ENCODE measurements around the gene GPATCH2. TPM values are rescaled to one million over a fixed set of nuclear protein-coding genes. Genes with fewer than 3 reads are reported as not detected.

The GPATCH2 gene
- total and polyA plus RNA-seq, 8 donors: 2.7 to 9.0 (median 5.0) TPM

DNA sequence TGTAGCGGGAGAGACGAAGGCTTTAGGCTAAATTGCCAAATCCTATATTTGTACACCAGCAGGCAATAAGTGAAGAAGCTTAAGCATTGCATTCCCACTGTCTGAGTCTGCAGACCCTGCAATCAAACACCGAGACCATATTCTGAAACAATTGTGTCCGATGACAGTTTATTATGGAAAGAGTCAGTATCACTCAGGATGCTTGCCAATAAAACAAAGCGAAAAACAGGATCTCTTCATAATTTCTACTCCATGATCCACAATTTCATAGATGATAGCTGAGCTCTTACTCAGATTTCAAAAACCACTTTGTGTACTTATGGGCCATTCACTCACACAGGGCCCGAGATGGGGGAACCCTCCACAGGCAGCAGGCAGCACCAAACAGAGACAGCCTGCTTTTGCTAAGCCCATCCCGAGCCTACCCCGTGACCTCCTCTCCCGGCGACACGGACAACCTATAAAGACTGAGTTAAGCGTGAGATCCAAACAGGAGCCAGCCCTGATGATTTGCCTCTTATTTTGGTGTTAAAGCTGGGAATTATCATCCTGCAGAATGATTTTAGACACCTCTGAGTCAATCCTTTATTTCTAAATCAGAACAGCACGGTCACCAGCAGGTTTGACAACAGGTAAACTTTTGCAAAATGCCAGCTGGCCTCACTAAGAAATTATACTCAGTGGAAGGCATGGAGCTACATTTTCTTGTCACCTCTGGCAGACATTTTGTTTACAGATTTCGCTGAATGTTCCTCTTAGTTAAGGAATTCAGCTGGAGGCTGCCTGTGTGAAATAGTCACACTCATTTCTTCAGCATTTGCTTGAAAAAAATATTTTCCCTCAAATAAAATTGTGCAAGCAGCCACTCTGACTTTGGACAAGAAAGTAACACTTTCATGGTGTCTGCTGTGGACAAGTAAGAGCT lies 212.4 kb downstream of the GPATCH2 start:
- Histone ChIP-seq H3K36me3 (no peaks in the 10 kb centered on the region), H3K9me3 (no peaks in the 10 kb centered on the region), H3K4me3 (no peak overlapping the region), H3K27ac (no peak overlapping the region), H3K27me3 (no peaks in the 10 kb centered on the region), H3K4me1 (no peaks in the 10 kb centered on the region)
- intact Hi-C loops (cut with DNase I): no loop called here
- TF ChIP-seq, protein P1, sequence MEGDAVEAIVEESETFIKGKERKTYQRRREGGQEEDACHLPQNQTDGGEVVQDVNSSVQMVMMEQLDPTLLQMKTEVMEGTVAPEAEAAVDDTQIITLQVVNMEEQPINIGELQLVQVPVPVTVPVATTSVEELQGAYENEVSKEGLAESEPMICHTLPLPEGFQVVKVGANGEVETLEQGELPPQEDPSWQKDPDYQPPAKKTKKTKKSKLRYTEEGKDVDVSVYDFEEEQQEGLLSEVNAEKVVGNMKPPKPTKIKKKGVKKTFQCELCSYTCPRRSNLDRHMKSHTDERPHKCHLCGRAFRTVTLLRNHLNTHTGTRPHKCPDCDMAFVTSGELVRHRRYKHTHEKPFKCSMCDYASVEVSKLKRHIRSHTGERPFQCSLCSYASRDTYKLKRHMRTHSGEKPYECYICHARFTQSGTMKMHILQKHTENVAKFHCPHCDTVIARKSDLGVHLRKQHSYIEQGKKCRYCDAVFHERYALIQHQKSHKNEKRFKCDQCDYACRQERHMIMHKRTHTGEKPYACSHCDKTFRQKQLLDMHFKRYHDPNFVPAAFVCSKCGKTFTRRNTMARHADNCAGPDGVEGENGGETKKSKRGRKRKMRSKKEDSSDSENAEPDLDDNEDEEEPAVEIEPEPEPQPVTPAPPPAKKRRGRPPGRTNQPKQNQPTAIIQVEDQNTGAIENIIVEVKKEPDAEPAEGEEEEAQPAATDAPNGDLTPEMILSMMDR (IDR thresholded peaks at IDR 0.05): no peak
- FAIRE-seq (no peak), DNase-seq (no peak), ATAC-seq (no peak)
- WGBS, 2 donors: 74 to 76% methylated on average over 14 of the region's 14 CpGs

DNA sequence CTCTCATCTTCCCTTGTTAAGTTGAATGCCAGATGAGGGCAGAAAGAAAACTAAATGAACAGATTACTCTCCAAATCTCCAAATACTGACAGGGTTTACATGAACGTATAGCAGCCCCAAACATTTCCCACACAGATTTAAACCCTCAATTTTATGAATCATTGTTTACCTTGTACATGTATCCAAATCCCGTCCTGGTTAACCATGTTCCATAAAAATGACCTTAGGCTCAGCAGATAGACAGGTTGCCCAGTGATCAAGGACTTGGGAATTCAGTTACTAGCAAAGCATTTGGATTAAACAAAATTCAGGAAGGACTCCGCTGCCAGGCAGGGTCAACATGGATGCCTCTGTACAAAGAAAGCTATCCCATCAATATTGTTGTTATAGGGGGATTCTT lies 213.5 kb downstream of the GPATCH2 start:
- no peak for FAIRE-seq
- intact Hi-C loops (cut with DNase I): no loop called here

DNA sequence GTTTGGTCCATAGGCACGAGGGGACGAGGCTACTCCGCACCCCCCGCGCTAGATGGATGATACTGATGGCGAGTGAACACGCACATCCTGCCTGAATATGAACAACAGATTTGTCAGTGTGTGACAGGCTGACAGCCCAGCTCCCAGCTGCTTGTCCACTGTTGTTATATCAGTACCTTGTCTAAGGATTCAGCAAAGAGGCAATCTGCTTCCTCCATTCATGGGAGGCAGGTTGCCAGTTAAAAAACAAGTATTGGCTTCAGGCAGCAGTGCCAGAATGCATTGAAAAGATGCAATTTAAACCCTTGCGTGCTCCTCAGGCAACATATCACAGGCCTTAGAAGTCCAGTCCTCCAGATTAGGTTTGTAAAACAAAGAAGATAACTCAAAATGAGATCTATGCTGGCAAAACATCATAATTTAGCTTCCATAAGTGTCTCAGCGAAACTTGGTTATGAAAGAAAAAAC lies 223.3 kb downstream of the GPATCH2 start:
- Histone ChIP-seq H3K9me3 (no peaks in the 10 kb centered on the region), H3K4me1 (no peaks in the 10 kb centered on the region), H3K4me3 (no peak overlapping the region), H3K27ac (no peak overlapping the region), H3K36me3 (no peaks in the 10 kb centered on the region), H3K27me3 (no peaks in the 10 kb centered on the region)
- FAIRE-seq: no peak
- intact Hi-C loops (cut with DNase I): no loop called here
- whole genome bisulfite sequencing, 2 donors: 82 to 83% methylated on average over 9 of the region's 9 CpGs
- no peak for DNase-seq
- ATAC-seq: no peak
- TF ChIP-seq, protein P1 (IDR thresholded peaks at IDR 0.05): no peak

More for the DNA sequence above, 213.5 kb downstream of the GPATCH2 start:
- TF ChIP-seq, protein P1 (IDR thresholded peaks at IDR 0.05): no peak
- Histone ChIP-seq H3K4me3 (no peak overlapping the region), H3K27me3 (no peaks in the 10 kb centered on the region), H3K9me3 (no peaks in the 10 kb centered on the region), H3K27ac (no peak overlapping the region), H3K4me1 (no peaks in the 10 kb centered on the region), H3K36me3 (no peaks in the 10 kb centered on the region)
- WGBS, 2 donors: 69 to 78% methylated on average over 3 of the region's 3 CpGs
- DNase-seq (no peak), ATAC-seq (no peak)

GRCh38 chr1:217403026-217403720 lies 227.7 kb downstream of the GPATCH2 start:
- WGBS, 2 donors: 68 to 70% methylated on average over 8 of the region's 8 CpGs
- ATAC-seq: no peak
- DNase-seq: no peak
- Histone ChIP-seq H3K36me3 (no peaks in the 10 kb centered on the region), H3K4me1 (no peaks in the 10 kb centered on the region), H3K9me3 (no peaks in the 10 kb centered on the region), H3K27me3 (no peaks in the 10 kb centered on the region), H3K4me3 (no peak overlapping the region), H3K27ac (no peak overlapping the region)
- intact Hi-C loops (cut with DNase I): no loop called here
- TF ChIP-seq, protein P1 (IDR thresholded peaks at IDR 0.05): no peak
- FAIRE-seq: no peak

Measured in pancreas (tissue), 10 donors.